Uterus (tissue), 2 donors: ENCODE results near the gene CXCR5.

ENCODE experiments used
- CTCF ChIP-seq, 4 experiments: fragments of 200-600 bp in 2 of 4; fragments of 450-650 bp in 2 of 4; sonication (generic) in 2 of 4; IDR thresholded peaks; one replicate each; pipeline ENCODE4 v1.5.1; 2016 to 2019; ENCODE audit warnings: antibody characterized with exemption in 4 of 4, mild to moderate bottlenecking in 2 of 4, moderate library complexity in 1 of 4
- POLR2A ChIP-seq, 2 donors: fragments of 450-650 bp; IDR thresholded peaks; one replicate each; pipeline ENCODE4 v1.6.1; 2016; ENCODE audit warnings: antibody characterized with exemption in 2 of 2, mild to moderate bottlenecking in 1 of 2, moderate library complexity in 1 of 2

DNA sequence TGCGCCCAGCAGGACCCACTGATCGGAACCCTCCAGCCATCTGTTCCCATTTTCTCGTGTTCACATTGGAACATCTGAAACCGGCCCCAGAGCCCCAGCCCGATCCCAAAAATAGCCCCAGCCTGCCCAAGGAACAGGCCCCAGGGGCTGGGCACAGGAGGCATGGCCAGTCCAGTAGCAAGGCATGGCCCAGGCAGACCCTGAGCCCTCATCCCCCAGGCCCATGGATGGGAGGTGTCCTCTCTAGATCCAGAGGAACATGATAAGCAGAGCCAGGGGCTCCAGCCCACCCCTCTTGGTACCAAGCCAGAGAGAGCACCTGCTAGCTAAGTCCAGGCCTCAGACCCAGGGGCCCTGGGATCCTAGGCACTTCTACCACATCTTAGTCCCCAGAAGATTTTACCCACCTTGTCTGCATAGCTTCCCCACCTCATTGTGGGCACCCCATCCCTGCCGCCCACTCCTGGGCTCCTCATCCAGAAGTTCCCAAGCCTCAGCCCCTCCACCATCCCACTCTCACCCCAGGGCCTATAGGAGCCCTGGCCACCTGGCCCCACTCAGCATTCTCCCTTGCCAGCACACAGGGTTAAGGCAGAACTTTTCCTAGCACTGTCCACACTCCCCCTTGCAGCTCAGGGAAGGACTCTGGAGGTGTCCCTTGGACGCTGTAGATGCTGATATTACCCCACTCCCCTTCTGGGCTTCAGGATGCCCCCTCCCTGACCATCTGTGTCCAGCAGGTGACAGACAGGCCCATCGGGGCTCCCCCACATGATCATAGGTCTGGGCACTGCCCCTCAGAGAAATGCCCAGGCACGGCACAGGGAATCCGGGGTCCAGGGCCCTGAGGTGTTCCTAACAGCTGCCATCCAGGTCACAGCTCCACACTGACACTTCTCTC, 32.5 kb downstream of the CXCR5 start:
- TF ChIP-seq CTCF (IDR thresholded peaks at IDR 0.05) (no peak), POLR2A (IDR thresholded peaks at IDR 0.05) (no peak)
